Astrocyte (in vitro differentiated cells and primary cell): ENCODE results near the gene UPF3A.

Source experiments
- EZH2 ChIP-seq: IDR thresholded peaks from 2 replicates; pipeline ENCODE4 v1.6.1; 2012; ENCODE audit warnings: mild to moderate bottlenecking, low read length, inconsistent platforms; ENCODE audit not compliant: insufficient read depth
- TF ChIP-seq, protein P1 (sequence below): IDR thresholded peaks from 2 replicates; pipeline ENCODE4 v1.5.1; 2011; ENCODE audit warnings: low read depth, mild to moderate bottlenecking, inconsistent platforms, low read length, moderate library complexity; ENCODE audit not compliant: insufficient read depth

DNA sequence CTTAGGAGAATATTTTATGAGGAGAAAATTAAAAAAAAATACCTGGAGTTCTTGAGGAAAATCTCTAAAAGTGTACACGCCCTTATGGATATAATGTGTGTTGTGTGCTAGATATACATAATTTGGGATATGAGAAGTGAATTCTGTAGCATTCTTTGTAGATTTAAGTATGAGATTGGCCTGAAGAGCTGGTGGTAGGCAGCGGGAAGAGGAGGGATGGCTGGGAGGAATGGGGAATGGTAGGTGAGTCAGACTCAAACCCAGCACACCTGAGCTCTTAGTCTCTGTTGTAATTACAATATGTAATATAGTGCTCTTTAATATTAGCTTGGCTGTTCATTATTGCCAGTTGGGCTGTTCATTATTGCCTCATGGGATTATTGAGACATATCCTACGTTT, 39.9 kb downstream of the UPF3A start:
- TF ChIP-seq, protein P1, sequence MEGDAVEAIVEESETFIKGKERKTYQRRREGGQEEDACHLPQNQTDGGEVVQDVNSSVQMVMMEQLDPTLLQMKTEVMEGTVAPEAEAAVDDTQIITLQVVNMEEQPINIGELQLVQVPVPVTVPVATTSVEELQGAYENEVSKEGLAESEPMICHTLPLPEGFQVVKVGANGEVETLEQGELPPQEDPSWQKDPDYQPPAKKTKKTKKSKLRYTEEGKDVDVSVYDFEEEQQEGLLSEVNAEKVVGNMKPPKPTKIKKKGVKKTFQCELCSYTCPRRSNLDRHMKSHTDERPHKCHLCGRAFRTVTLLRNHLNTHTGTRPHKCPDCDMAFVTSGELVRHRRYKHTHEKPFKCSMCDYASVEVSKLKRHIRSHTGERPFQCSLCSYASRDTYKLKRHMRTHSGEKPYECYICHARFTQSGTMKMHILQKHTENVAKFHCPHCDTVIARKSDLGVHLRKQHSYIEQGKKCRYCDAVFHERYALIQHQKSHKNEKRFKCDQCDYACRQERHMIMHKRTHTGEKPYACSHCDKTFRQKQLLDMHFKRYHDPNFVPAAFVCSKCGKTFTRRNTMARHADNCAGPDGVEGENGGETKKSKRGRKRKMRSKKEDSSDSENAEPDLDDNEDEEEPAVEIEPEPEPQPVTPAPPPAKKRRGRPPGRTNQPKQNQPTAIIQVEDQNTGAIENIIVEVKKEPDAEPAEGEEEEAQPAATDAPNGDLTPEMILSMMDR = no peak
- no peak for TF ChIP-seq EZH2
